GM12892 (cell line): Measurements from ENCODE around the gene ZC3HAV1.

Experiments
- POLR2A ChIP-seq: IDR thresholded peaks from 2 replicates; pipeline ENCODE4 v1.6.1; 2011; ENCODE audit warnings: low read depth, low read length, control low read depth
- POLR2AphosphoS5 ChIP-seq: IDR thresholded peaks from 2 replicates; pipeline ENCODE4 v1.6.1; 2011; ENCODE audit warnings: low read depth, low read length, control low read depth
- TAF1 ChIP-seq: IDR thresholded peaks from 2 replicates; pipeline ENCODE4 v1.6.1; 2011; ENCODE audit warnings: low read depth, mild to moderate bottlenecking, control low read depth, low read length, borderline replicate concordance

GRCh38 chr7:139153832-139154231 is 44.3 kb upstream of the ZC3HAV1 start:
- TF ChIP-seq POLR2AphosphoS5 (no peak), POLR2A (no peak), TAF1 (no peak)
